ENCODE measurements around the gene TMTC2. TPM values are rescaled to one million over a fixed set of nuclear protein-coding genes. Genes with fewer than 3 reads are reported as not detected.

Gene TMTC2
- 1.0 and 1.5 TPM in 2 replicates for total RNA-seq (2012; rRNA removed)

DNA sequence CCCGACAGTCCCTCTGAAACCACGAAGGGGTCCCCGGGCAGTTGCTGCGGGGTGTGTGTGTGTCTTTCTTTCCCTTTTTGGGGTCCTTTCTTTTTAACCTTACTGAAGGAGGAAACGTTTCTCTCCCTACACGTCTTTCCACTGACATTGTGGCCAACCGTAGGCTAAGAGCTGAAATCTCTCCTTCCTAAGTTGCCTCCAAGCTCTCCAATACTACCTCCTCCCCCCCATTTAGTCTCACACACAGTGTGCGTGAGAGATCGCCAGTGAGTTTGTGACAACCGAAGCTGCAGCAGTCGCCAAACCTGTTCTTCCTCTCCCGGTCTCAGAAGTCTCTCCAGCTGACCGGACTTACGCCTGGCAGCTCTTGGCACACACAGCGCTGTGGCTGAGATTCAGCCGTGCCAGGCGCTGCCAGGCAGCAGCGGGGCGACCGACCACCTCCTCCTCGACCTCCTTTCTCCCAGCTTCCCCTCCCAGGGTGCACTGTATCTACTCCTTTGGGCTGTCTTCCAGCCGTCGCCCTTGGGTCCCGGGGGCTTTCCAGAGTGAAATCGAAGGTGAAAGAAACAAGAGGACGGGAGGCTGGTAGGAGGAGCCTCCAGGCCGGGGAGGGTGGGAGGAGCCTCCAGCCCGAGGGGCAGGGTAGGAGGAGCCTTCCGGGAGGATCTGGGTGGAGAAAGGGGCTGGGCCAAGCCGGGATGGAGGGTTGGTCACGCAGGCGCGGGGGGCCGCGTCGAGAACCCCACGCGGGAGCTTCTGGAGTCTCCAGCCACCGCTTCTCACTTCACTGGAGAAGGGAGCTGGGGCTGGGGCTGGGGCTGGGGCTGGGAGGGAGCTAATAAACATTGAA, at the start of gene TMTC2:
Gene TMTC2, plus strand, starts transcription at position 739 of the 853 bp plus-strand sequence.
- Histone ChIP-seq H3K36me3 (ENCODE audit: insufficient read depth, low read length) (no peaks in the 10 kb centered on the region), H3K4me2 (ENCODE audit: low read length) (peak within 1 kb of the TSS; percentile 95), H3K27me3 (ENCODE audit: control insufficient read depth, insufficient read depth, low read length) (peaks cover 30% of the 10 kb centered on the region), H3K4me3 (ENCODE audit: low read length) (peak within 1 kb of the TSS; percentile 88), H3K4me1 (ENCODE audit: control insufficient read depth, insufficient read depth, low read length) (no peaks in the 10 kb centered on the region), H3K9ac (ENCODE audit: low read depth, low read length) (peak within 1 kb of the TSS; percentile 78), H3K9me3 (replicated peaks; ENCODE audit: low read length) (no peaks in the 10 kb centered on the region)

- no peak overlapping the region for H3K9ac ChIP-seq (ENCODE audit: low read depth, low read length)
- no peak overlapping the region for H3K4me2 ChIP-seq (ENCODE audit: low read length)
- H3K4me1 ChIP-seq (ENCODE audit: control insufficient read depth, insufficient read depth, low read length) = no peaks in the 10 kb centered on the region
- H3K27me3 ChIP-seq (ENCODE audit: control insufficient read depth, insufficient read depth, low read length) = no peaks in the 10 kb centered on the region
- H3K36me3 ChIP-seq (ENCODE audit: insufficient read depth, low read length) = no peaks in the 10 kb centered on the region
- no peak overlapping the region for H3K4me3 ChIP-seq (ENCODE audit: low read length)
- no peaks in the 10 kb centered on the region for H3K9me3 ChIP-seq (replicated peaks; ENCODE audit: low read length)
These were observed 48.4 kb upstream of the TMTC2 start for GRCh38 chr12:82638324-82638723.

DNA sequence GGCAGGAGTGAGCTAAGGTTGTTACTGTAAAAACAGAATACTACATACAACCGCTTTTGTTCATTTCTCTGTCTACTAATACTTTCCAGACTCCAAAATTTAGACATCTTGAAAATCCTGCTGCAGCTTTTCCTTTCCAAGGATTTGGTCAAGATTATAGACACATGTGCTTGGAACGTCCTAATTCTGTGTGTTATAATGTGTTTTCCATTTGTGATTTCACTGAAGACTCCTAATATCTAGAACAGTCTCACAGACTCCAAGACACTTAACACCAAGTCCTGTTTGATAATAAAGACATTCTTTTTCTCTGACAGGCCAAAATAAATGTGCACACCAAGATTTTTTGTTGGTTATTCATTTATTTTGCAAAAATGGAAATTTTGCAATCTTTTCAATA, 41.8 kb upstream of the TMTC2 start:
- H3K4me3 ChIP-seq (ENCODE audit: low read length) = no peak overlapping the region
- H3K4me1 ChIP-seq (ENCODE audit: control insufficient read depth, insufficient read depth, low read length) = no peaks in the 10 kb centered on the region
- H3K36me3 ChIP-seq (ENCODE audit: insufficient read depth, low read length) = no peaks in the 10 kb centered on the region
- no peaks in the 10 kb centered on the region for H3K9me3 ChIP-seq (replicated peaks; ENCODE audit: low read length)
- no peak overlapping the region for H3K4me2 ChIP-seq (ENCODE audit: low read length)
- no peak overlapping the region for H3K9ac ChIP-seq (ENCODE audit: low read depth, low read length)
- H3K27me3 ChIP-seq (ENCODE audit: control insufficient read depth, insufficient read depth, low read length) = no peaks in the 10 kb centered on the region

GRCh38 chr12:82645414-82645813, 41.3 kb upstream of the TMTC2 start:
- Histone ChIP-seq H3K9me3 (replicated peaks; ENCODE audit: low read length) (no peaks in the 10 kb centered on the region), H3K4me3 (ENCODE audit: low read length) (no peak overlapping the region), H3K36me3 (ENCODE audit: insufficient read depth, low read length) (no peaks in the 10 kb centered on the region), H3K4me1 (ENCODE audit: control insufficient read depth, insufficient read depth, low read length) (no peaks in the 10 kb centered on the region), H3K27me3 (ENCODE audit: control insufficient read depth, insufficient read depth, low read length) (no peaks in the 10 kb centered on the region), H3K9ac (ENCODE audit: low read depth, low read length) (no peak overlapping the region), H3K4me2 (ENCODE audit: low read length) (no peak overlapping the region)

DNA sequence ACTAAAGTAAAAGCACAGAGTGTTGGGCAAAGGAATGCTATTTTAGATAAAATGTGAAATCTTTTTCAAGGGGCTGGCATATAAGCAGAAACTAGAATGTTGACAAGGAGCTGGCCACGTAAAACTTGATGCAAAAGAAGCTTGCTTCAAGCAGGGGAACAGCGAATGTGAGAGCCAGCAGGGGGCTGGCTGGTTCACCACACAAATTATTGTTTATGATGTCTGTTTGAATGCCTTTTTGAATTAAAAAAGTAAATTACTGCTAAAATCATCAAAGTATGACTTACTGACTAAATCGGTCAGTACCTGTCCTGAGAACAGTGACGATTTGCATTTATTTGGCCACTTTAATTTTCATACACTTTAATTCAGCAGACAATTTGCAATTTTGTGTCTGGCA, 38.9 kb upstream of the TMTC2 start:
- no peaks in the 10 kb centered on the region for H3K9me3 ChIP-seq (replicated peaks; ENCODE audit: low read length)
- H3K9ac ChIP-seq (ENCODE audit: low read depth, low read length) = no peak overlapping the region

DNA sequence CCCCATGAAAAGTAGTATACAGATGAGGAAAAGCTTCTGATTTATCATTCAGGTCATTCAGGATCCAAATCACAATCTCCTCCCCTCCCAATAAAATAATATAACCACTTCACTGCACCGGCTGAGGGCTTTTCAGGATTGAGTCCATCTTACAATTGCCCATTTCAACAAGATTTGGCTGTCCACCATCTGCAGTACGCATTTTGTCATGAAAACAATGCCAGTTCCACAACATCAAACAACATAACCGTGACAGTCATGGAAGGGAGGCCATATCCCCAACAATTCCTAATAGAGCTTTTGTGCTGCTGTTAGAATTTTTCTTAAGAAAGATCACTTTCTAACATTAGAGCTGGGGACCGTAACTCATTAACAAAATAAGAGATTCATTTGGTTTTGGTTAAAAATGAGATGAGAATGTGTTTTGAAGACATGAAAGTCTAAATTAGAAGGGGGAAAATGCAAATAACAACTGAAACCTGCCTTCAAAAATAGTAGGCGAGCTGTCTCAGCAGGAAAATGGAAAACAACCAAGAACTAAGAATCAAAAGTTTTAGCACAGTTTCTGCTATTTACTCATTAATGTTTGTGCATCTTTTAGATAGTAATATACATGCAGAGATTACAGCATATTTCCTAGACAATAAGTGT, 38.3 kb upstream of the TMTC2 start:
- Histone ChIP-seq H3K4me3 (ENCODE audit: low read length) (no peak overlapping the region), H3K4me2 (ENCODE audit: low read length) (no peak overlapping the region), H3K27me3 (ENCODE audit: control insufficient read depth, insufficient read depth, low read length) (no peaks in the 10 kb centered on the region), H3K9me3 (replicated peaks; ENCODE audit: low read length) (no peaks in the 10 kb centered on the region), H3K4me1 (ENCODE audit: control insufficient read depth, insufficient read depth, low read length) (no peaks in the 10 kb centered on the region), H3K9ac (ENCODE audit: low read depth, low read length) (no peak overlapping the region), H3K36me3 (ENCODE audit: insufficient read depth, low read length) (no peaks in the 10 kb centered on the region)

More for the DNA sequence above, 38.9 kb upstream of the TMTC2 start:
- Histone ChIP-seq H3K27me3 (ENCODE audit: control insufficient read depth, insufficient read depth, low read length) (no peaks in the 10 kb centered on the region), H3K4me2 (ENCODE audit: low read length) (no peak overlapping the region), H3K4me3 (ENCODE audit: low read length) (no peak overlapping the region), H3K4me1 (ENCODE audit: control insufficient read depth, insufficient read depth, low read length) (no peaks in the 10 kb centered on the region), H3K36me3 (ENCODE audit: insufficient read depth, low read length) (no peaks in the 10 kb centered on the region)

DNA sequence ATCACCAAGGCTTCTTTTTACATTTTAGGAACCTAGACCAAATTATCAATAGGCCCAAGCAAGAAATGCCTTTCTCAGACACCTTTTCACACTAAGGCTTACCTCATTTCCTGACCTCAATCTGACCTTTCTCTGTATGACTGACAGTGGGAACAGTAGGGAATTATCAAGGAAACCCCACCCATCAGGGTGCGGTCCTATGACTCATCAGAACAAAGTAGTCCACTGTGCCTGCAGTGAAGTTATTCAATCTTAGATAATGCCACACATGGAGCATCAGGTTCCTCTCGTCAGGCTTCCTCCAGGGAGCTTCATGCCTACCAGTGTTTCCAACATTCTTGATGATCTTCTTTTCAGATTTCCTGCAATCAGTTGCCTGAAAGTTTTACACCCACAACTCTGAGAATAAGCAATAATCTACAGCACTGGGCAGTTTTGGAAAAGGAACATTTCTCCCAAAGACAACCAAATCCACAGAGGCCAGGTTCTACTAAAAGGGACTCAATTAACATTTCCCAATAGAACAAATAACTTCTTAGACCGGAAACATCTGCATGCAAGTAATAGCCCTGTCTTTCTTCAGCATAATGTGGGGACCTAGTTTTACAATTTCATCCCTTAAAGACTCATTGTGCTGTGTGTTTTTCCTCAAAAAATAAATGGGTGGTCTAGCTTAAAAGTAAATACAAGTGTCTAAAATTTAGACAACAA, 35.9 kb upstream of the TMTC2 start:
- no peaks in the 10 kb centered on the region for H3K9me3 ChIP-seq (replicated peaks; ENCODE audit: low read length)
- no peaks in the 10 kb centered on the region for H3K27me3 ChIP-seq (ENCODE audit: control insufficient read depth, insufficient read depth, low read length)
- no peak overlapping the region for H3K4me2 ChIP-seq (ENCODE audit: low read length)
- no peaks in the 10 kb centered on the region for H3K36me3 ChIP-seq (ENCODE audit: insufficient read depth, low read length)
- H3K9ac ChIP-seq (ENCODE audit: low read depth, low read length) = no peak overlapping the region
- H3K4me3 ChIP-seq (ENCODE audit: low read length) = no peak overlapping the region
- no peaks in the 10 kb centered on the region for H3K4me1 ChIP-seq (ENCODE audit: control insufficient read depth, insufficient read depth, low read length)

DNA sequence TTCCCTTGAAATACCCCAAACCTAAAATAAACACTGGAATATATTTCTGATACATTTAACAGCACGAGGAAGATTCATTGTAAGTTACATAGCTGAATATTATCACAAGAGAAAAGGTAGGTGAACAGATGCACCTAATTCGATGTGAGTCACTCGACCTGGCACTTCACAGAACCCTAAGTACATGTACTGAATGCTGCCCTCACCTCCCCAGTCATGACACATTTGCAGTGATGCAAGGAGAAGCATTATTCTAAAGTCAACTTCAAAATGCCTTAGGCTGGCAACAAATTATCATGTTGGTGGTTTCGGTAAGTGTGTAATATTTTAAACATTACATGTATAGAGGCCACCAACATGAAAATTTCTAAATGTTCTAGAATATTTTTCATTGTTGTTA, 35.2 kb upstream of the TMTC2 start:
- H3K4me2 ChIP-seq (ENCODE audit: low read length) = no peak overlapping the region
- no peaks in the 10 kb centered on the region for H3K36me3 ChIP-seq (ENCODE audit: insufficient read depth, low read length)
- H3K9ac ChIP-seq (ENCODE audit: low read depth, low read length) = no peak overlapping the region
- no peak overlapping the region for H3K4me3 ChIP-seq (ENCODE audit: low read length)
- H3K9me3 ChIP-seq (replicated peaks; ENCODE audit: low read length) = no peaks in the 10 kb centered on the region
- no peaks in the 10 kb centered on the region for H3K4me1 ChIP-seq (ENCODE audit: control insufficient read depth, insufficient read depth, low read length)
- H3K27me3 ChIP-seq (ENCODE audit: control insufficient read depth, insufficient read depth, low read length) = no peaks in the 10 kb centered on the region

DNA sequence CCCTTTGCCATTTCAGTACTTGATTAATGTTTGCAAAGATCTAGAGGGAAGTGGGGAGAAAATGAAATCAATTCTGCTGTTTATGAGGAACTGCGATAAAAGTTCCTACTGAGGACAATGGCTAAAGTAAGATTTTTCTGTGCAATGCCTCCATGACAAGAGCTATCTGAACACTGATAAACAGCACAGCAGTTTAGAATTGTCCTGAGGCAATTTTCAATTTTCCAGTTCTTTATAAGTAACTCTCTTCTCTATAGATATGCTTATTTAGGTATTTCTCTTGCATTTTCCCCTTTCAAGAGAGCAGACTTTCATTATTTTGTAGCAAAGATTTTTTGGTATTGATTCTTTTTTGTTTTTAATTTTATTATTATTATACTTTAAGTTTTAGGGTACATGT, 34.6 kb upstream of the TMTC2 start:
- no peak overlapping the region for H3K4me2 ChIP-seq (ENCODE audit: low read length)
- H3K4me1 ChIP-seq (ENCODE audit: control insufficient read depth, insufficient read depth, low read length) = no peaks in the 10 kb centered on the region
- no peak overlapping the region for H3K4me3 ChIP-seq (ENCODE audit: low read length)
- no peaks in the 10 kb centered on the region for H3K27me3 ChIP-seq (ENCODE audit: control insufficient read depth, insufficient read depth, low read length)
- H3K9ac ChIP-seq (ENCODE audit: low read depth, low read length) = no peak overlapping the region
- H3K9me3 ChIP-seq (replicated peaks; ENCODE audit: low read length) = no peaks in the 10 kb centered on the region
- H3K36me3 ChIP-seq (ENCODE audit: insufficient read depth, low read length) = no peaks in the 10 kb centered on the region

- Histone ChIP-seq H3K9me3 (replicated peaks; ENCODE audit: low read length) (no peaks in the 10 kb centered on the region), H3K36me3 (ENCODE audit: insufficient read depth, low read length) (no peaks in the 10 kb centered on the region), H3K4me1 (ENCODE audit: control insufficient read depth, insufficient read depth, low read length) (no peaks in the 10 kb centered on the region), H3K27me3 (ENCODE audit: control insufficient read depth, insufficient read depth, low read length) (no peaks in the 10 kb centered on the region), H3K9ac (ENCODE audit: low read depth, low read length) (no peak overlapping the region), H3K4me2 (ENCODE audit: low read length) (no peak overlapping the region), H3K4me3 (ENCODE audit: low read length) (no peak overlapping the region)
These were observed 31.0 kb upstream of the TMTC2 start for GRCh38 chr12:82655751-82656150.

DNA sequence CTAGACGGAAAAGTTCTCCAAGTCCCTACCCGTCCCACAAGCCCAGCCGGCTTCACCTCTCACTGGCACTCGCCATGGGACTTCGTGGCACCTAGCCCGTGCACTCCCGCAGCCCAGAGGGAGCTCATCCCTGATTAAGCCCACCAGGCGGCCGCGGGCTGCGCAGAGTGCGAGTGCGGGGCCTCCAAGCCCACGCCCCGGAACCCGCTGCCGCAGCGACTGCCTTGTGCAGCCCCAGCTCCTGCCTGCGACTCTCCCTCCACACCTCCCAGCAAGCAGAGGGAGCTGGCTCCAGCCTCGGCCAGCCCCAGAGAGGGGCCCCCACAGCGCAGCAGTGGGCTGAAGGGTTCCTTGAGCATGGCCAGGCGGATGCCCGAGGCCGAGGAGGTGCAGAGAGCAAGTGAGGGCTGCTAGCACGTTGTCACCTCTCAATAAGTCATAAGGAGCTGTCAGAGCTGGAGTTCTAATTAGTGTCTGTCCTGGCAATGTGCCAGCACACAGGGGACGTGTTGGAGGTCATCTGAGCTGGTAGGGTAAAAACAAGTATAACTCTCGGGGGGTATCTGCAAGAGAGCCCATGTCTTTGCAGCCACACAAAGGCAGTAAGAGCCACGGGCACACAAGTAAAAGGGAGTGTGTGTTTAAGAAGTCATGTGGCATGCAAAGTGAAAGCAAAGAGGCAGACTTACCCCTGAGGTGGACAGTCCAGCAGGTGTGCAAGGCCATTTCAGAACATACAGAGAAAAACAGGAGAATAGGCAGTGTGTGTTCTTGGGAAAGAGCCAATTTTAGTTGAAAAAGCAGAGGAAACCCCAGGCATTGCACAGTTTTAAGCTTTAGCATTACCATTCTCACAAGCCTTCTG, 27.1 kb upstream of the TMTC2 start:
- H3K9me3 ChIP-seq (replicated peaks; ENCODE audit: low read length) = no peaks in the 10 kb centered on the region
- no peaks in the 10 kb centered on the region for H3K4me1 ChIP-seq (ENCODE audit: control insufficient read depth, insufficient read depth, low read length)
- H3K36me3 ChIP-seq (ENCODE audit: insufficient read depth, low read length) = no peaks in the 10 kb centered on the region
- peaks cover 2% of the 10 kb centered on the region for H3K27me3 ChIP-seq (ENCODE audit: control insufficient read depth, insufficient read depth, low read length)
- no peak overlapping the region for H3K4me2 ChIP-seq (ENCODE audit: low read length)
- no peak overlapping the region for H3K4me3 ChIP-seq (ENCODE audit: low read length)
- H3K9ac ChIP-seq (ENCODE audit: low read depth, low read length) = no peak overlapping the region

All from skeletal muscle satellite cell (primary cell).